Lung microvascular endothelial cell (primary cell): ENCODE data around the gene DDX39B. TPM values are rescaled to one million over a fixed set of nuclear protein-coding genes. Genes with fewer than 3 reads are reported as not detected.
"Not testable (repeated sequence)": the region's sequence is repeated elsewhere in the genome, so short reads cannot be mapped to it uniquely, and the experiment has no call there.

Experiments used
- DNase-seq, 2 donors: peaks; one replicate each; pipeline versions ENCODE4 v3.0.0 to v3.0.0-alpha.2; 2010; ENCODE audit warnings: low read depth in 2 of 2
- total RNA-seq: library from RNA; depleted of rRNA; stranded (reverse); fragments of >200 nt; gene quantifications from 2 replicates; pipeline ENCODE4 v1.2.1, GENCODE V29; 2014

DDX39B gene
- 180 and 306 TPM in 2 replicates for total RNA-seq

DNA sequence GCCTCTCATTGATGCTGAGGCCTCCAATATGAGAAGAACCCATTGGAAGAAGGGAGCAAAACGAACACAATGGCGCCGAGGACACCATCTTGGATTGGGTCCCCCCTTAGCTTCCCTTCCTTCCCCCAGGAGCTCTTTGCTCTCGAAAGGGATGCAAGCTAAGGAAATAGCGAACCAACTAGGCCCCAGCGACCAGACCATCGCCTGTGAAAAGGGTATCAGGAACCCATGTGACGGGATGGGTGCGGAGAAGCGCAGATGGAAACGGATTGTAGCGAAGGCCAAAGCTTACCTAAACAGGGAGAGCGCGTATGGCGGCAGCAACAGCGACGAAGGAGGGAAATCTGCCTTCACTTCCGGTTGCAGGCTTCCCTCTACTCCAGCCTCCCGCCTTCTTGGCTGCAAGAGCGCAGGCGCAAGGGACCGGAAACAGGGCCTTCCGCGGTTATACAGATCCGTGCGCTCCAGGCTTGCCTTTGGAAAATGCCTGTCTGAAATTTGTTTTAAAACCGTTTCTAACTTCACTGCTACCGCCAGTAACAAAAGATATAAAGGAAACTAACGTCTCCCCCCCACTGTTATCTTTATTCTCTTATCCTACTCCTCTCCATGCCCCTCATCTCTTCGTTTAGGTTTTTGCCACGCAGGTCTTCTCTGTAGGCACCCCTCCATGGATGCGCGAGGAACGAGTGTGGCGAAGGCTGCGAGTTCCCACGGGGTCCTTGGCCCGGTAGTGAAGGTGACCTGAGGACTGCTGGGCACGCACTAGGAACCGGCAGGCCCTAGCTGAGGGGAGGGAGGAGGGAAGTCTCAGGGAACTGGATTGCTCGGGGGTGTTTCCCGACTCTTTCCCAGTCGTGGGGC lies at the start of gene DDX39B:
DDX39B (minus strand) TSS at position 346 of the 864 bp plus-strand sequence. CDS start 1,471 bp downstream, outside the sequence.
- peak; percentile 97 to 99 for DNase-seq

DNA sequence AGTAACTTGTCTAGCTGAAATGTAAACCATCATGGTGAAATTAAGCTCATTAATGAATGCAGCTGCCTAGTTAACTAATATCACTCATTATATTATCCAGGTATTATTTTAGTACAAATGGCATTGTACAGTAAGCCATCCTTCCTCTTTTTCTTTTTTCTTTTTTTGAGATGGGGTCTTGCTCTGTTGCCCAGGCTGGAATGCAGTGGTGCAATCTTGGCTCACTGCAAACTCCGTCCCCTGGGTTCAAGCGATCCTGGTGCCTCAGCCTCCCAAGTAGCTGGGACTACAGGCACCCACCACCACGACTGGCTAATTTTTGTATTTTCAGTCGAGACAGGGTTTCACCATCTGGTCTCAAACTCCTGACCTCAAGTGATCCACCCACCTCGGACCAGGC lies 48.9 kb upstream of the DDX39B start:
- not testable (repeated sequence) for DNase-seq

DNA sequence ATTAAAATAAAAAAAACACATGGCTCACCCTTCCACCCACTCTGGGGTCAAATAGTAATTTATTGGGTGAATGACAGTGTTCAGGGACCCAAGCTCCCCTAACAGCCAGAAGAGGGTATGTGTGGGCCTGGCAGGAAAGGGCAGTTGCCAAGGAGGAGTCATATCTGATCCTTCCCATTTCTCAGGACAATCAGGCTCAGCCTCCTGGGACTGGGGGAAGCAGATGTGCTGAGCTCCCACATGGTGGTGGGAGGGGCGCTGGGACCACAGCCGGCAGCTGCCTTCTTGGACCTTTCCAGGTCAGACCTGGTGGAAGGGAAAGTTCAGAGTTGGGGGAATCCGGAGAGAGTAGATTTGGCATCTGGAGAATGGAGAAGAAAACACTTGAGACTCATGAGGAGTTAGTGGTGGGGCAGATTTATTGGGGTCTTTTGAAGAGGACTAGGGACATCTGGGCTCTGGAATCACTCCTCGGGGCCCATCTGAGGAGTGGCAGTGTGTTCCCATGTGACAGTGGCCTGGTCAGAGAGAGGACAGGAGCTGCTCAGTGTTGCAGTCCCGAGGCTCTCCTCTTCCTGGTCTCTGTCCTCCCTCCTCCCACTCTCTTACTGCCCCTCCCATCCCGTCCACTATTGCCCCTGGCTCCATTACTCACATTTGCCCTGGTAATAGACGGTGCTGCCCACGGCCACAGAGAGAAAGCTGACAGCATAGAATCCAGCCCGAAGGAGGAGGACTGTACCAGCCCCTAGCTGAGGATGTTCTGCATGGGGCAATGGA lies 47.3 kb upstream of the DDX39B start:
- DNase-seq, result peak in 1 of 2 donors; percentile 29

DNA sequence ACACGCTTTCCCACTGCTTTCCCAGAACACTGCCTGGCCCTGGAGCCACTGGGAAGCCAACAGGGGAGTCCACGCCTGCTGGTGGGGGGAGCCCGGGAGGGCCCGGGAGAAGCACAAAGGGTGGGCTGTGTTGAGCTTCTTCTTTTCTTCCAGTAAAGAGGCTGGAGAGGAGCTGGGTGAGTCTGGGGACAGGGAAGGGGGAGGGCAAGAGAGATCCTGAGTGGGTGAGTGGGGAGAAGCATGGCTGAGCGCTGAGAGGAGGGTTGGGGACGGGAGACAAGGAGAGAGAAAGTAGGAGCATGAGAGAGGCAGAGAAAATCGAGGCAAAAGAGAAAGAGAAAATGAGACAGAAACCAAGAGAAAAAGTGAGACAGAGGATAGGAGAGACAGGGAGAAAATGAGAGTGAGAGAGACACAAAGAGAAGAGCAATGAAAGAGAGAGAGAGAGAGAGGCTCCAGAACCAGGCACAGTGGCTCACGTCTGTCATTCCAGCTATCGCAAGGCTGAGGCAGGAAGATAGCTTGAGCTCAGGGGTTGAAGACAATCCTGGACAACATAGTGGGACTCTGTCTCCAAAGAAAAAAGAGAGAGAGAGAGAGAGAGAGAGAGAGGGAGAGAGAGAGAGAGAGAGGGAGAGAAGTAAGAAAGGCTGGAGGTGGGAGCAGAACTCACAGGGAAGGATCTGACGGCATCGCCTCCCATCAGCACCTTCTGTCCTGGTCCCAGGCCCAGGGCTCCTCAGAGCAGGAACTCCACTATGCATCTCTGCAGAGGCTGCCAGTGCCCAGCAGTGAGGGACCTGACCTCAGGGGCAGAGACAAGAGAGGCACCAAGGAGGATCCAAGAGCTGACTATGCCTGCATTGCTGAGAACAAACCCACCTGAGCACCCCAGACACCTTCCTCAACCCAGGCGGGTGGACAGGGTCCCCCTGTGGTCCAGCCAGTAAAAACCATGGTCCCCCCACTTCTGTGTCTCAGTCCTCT lies 46.3 kb upstream of the DDX39B start:
- no peak for DNase-seq

GRCh38 chr6:31586599-31587281 lies 44.9 kb upstream of the DDX39B start:
- DNase-seq, result no peak

GRCh38 chr6:31586008-31586407 lies 44.2 kb upstream of the DDX39B start, which contains the start of gene LST1:
Gene LST1 (plus strand): TSS chr6:31586277. CDS start chr6:31587300, 1,023 bp downstream.
- DNase-seq, result no peak

- DNase-seq, result peak; percentile 11 to 30
Observed at GRCh38 chr6:31585491-31585890, 43.7 kb upstream of the DDX39B start.

- no peak for DNase-seq
Observed at GRCh38 chr6:31582230-31582643, 40.4 kb upstream of the DDX39B start, which contains the start of gene LTB. Gene LTB (minus strand): TSS chr6:31582424. CDS start chr6:31582417, 7 bp downstream.

GRCh38 chr6:31581434-31582229 lies 39.8 kb upstream of the DDX39B start:
- DNase-seq, result peak in 1 of 2 donors; percentile 8

- peak; percentile 87 to 88 for DNase-seq
Observed at GRCh38 chr6:31580807-31581433, 39.1 kb upstream of the DDX39B start.

DNA sequence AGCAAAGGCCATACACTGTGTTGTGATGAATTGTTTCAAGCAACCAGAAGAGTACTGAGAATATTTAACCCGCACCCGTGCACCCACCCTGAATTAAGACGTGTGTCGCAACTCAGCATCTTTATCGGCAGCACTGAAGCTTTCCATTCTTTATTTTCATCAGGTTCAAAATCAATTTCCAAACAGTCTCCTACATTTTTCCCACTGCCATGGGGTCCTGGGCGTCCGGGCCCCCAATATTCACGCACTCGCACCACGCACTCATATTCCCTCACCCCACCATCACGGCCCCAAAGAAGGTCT lies 38.6 kb upstream of the DDX39B start:
- DNase-seq, result no peak

DNA sequence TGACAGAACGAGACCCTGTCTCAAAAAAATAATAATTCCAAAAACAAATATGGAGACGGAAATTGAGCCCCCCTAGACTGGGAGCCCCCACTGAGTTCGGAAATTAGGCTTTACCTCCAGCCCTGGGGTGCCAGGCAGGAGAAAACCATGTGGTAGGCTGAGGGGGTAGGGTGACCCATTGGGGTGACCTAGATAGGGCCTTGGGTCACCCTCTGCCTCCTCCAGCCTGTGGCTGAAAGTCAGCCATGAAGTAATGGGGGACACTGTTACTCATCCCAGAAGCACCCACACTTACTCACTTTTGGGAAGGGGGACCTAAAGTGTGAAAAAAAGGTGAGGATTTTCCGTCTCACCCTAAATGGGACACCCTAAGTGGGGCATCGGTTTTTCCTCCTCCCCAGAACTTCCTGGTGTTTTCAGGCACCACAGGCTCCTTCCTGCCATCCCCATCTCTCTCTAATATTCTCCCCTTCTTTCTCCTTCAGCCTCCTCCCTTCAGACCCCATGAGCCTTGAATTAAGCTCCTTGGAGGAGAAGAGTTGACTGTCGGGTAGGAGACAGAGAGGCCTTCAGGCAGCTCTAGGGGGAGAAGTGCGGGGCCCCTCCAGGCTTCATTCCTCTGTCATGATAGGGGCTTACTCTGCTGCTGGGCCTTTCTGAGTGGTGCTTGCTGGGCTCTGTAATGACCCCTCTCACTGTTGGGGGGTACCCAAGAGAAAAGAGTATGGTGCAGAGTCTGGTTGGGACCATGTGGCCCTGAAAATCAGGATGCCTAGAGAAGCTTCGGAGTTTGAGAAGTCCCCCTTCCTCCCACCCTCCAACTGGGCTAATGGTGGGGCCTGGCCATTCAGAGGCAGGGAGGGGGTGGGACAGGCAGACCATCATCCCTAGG lies 38.0 kb upstream of the DDX39B start:
- DNase-seq, result no peak

GRCh38 chr6:31579119-31579505 lies 37.3 kb upstream of the DDX39B start:
- DNase-seq, result no peak

DNA sequence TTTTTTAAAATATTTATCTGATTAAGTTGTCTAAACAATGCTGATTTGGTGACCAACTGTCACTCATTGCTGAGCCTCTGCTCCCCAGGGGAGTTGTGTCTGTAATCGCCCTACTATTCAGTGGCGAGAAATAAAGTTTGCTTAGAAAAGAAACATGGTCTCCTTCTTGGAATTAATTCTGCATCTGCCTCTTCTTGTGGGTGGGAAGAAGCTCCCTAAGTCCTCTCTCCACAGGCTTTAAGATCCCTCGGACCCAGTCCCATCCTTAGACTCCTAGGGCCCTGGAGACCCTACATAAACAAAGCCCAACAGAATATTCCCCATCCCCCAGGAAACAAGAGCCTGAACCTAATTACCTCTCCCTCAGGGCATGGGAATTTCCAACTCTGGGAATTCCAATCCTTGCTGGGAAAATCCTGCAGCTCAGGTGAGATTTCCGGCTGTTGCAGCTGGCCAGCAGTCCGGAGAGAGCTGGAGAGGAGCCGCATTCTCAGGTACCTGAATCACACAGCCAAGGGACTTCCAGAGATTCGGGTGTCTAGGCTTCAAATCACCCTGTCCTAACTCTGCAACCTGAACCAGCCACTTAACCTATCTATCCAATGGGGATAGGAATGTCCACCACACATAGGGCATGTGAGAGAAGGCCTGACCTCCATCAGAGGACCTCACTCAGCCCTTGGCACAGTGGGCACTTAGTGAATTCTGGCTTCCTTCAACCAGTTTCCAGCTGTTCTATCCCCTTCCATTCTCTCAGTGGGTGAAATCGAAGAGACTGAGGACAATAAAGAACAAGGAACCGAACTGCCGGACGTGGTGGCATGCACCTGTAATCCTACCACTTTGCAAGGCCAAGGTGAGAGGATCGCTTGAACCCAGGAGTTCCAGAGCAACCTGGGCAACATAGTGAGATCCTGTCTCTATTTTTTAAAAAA lies 36.6 kb upstream of the DDX39B start:
- DNase-seq, result peak; percentile 11 to 23

- DNase-seq, result no peak
Observed at GRCh38 chr6:31577579-31577966, 35.8 kb upstream of the DDX39B start.

- no peak for DNase-seq
Observed at GRCh38 chr6:31576897-31577578, 35.2 kb upstream of the DDX39B start.
